Activated CD4-positive, alpha-beta memory T cell treated with anti-CD3 and anti-CD28 coated beads for 36 hours (primary cell): ENCODE results near the gene CCDC24. TPM values are rescaled to one million over a fixed set of nuclear protein-coding genes. Genes with fewer than 3 reads are reported as not detected.
A peak's percentile ranks its signal among the peaks of the same experiment; 100 is the strongest.

ENCODE experiments used
- CTCF ChIA-PET: fragments of 350-600 bp; sonication (Branson Sonifier 250); formaldehyde crosslinking; loops from one replicate; lab custom pipeline; 2021; ENCODE audit warnings: antibody characterized with exemption, inconsistent platforms; lab: Charles Lee
- POLR2A ChIA-PET: fragments of 350-600 bp; sonication (Branson Sonifier 250); formaldehyde crosslinking; loops from one replicate; lab custom pipeline; 2021; ENCODE audit warnings: antibody characterized with exemption; lab: Charles Lee
- DNase-seq: peaks from one replicate; pipeline ENCODE4 v3.0.0-alpha.2; 2020
- H3K27ac Mint-ChIP-seq: one replicate; pipeline ENCODE4 v1.8.0; 2021; ENCODE audit warnings: mixed read lengths
- H3K27me3 Mint-ChIP-seq: one replicate; pipeline ENCODE4 v1.8.0; 2021; ENCODE audit warnings: mixed read lengths
- H3K36me3 Mint-ChIP-seq: one replicate; pipeline ENCODE4 v1.8.0; 2021; ENCODE audit warnings: mixed read lengths
- H3K4me1 Mint-ChIP-seq: one replicate; pipeline ENCODE4 v1.8.0; 2021; ENCODE audit warnings: low read depth, mixed read lengths
- H3K4me3 Mint-ChIP-seq: one replicate; pipeline ENCODE4 v1.8.0; 2021; ENCODE audit warnings: mild to moderate bottlenecking, mixed read lengths
- H3K9me3 Mint-ChIP-seq: one replicate; pipeline ENCODE4 v1.8.0; 2021; ENCODE audit warnings: mixed read lengths
- intact Hi-C: fragments of 100-400 bp; cut with micrococcal nuclease; formaldehyde crosslinking; loops from one replicate; pipeline ENCODE4 v1.15.1; 2023
- total RNA-seq, 2 experiments: library from RNA; stranded (reverse); gene quantifications; one replicate each; pipeline ENCODE4 v1.2.3, GENCODE V29; 2021

CCDC24 gene
- total RNA-seq, 2 experiments from 2014 or later: 2.7 to 2.8 TPM

DNA sequence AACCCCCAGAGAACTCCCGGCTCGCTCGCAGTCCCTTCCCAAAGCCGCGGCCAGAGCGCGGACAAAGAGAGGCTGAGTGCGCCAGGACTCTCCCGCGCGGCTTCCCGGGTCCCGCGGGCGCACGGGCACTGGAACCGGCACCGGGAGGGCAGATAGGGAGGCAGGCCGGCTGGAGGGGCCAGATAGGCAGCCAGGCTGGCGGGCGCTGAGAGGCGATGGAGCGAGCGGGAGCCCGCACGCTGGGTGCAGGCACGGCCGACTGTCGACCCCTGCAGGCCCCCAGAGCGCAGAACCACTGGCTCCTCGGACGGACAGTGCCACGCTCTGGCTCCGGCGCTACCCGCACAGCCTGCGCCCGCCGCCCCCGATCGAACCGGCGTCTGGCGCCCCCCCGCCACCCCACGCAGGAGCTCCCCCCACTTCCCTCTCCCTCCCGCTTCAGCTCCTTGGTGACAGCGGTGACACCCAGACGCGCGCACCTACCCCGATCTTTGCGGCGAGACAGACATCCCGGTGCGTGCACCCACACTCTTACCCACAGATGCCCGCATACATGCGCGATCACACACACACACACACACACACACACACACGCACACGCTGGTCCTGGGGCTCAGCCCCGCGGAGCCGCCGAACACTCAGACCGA is 39.3 kb downstream of the CCDC24 start:
- peak overlapping the region; percentile 84 for H3K4me3 Mint-ChIP-seq
- POLR2A ChIA-PET: interaction anchor here (1.0 to 1.5 kb wide), 4 partner anchors 17 to 380 kb away, joined by 3 to 4 read pairs (median 4); partner anchors contain the start of genes KDM4A and ST3GAL3
- no peaks in the 10 kb centered on the region for H3K36me3 Mint-ChIP-seq
- H3K9me3 Mint-ChIP-seq: no peaks in the 10 kb centered on the region
- H3K4me1 Mint-ChIP-seq: peaks cover 13% of the 10 kb centered on the region
- DNase-seq: peak; percentile 57
- peak overlapping the region; percentile 76 for H3K27ac Mint-ChIP-seq
- no peaks in the 10 kb centered on the region for H3K27me3 Mint-ChIP-seq
- intact Hi-C loops: loop anchor here (1.0 to 10.0 kb wide), 5 partner anchors 16 to 576 kb away; partner anchors contain the start of genes CCDC24, HYI, IPO13 and ST3GAL3
- CTCF ChIA-PET: interaction anchor here (0.8 to 7.9 kb wide), 4 partner anchors 17 to 96 kb away, joined by 4 to 123 read pairs (median 40); no protein-coding TSS in a partner anchor

DNA sequence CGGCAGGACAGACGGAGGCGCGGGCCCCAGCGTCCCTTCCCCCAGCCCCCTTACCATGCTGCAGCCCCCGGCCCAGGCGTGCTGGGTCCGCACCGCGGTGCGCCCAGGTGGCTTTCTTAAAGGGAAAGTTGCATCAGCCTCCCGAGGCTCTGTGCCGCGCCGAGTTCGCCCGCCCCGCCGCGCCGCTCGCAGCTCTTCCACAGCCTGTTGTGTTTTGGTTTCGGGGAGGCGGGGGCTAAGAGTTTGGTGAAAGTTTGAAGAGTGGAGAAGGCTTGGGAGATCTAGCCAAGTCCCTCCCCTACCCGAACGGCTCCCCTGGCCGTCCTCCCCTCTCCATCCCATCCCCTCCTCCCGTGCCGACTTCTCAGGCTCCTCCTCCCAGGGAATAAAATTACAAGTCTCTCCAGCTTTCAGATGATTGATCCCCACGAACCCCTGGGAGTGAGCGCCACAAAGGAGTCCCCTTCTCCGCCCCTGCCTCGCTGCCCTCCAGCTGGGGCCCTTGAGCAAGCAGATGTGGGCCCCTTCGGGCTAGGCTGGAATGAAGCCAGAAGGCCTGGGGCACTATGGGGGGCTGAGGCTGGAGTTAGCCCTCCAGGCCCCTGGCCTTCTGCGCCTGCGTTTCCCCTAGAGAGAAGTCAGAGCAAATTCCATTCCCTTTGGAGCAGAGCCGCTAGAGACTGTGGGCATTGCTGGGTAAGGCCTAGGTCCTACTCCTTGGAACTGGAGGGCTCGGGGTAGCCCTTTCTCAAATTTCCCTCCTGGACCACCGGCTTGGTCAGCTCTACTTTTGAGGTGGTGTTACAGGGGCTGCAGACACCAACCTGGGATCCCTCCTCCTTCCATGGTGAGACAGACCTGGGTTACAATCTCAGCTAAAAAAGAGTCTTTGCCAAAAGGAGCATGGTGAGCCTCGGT is 40.1 kb downstream of the CCDC24 start, which contains the start of gene SLC6A9:
Gene SLC6A9, minus strand, starts transcription at position 211 of the 918 bp plus-strand sequence. CDS start 7,185 bp downstream, outside the sequence.
- POLR2A ChIA-PET: interaction anchor here (1.1 to 1.6 kb wide), 4 partner anchors 17 to 601 kb away, joined by 3 to 4 read pairs (median 4); partner anchors contain the start of gene KDM4A
- intact Hi-C loops: loop anchor here (2.0 to 10.0 kb wide), 4 partner anchors 15 to 577 kb away; partner anchors contain the start of genes CCDC24, HYI and ST3GAL3
- H3K27ac Mint-ChIP-seq: peak within 1 kb of the TSS; percentile 76
- no peaks in the 10 kb centered on the region for H3K27me3 Mint-ChIP-seq
- H3K36me3 Mint-ChIP-seq: no peaks in the 10 kb centered on the region
- DNase-seq: peak; percentile 63
- peaks cover 13% of the 10 kb centered on the region for H3K4me1 Mint-ChIP-seq
- no peaks in the 10 kb centered on the region for H3K9me3 Mint-ChIP-seq
- H3K4me3 Mint-ChIP-seq: peak within 1 kb of the TSS; percentile 84
- CTCF ChIA-PET: interaction anchor here (1.0 to 7.9 kb wide), 3 partner anchors 16 to 97 kb away, joined by 4 to 123 read pairs (median 75); no protein-coding TSS in a partner anchor

- Mint-ChIP-seq H3K9me3 (no peaks in the 10 kb centered on the region), H3K27me3 (no peaks in the 10 kb centered on the region), H3K36me3 (no peaks in the 10 kb centered on the region), H3K27ac (no peak overlapping the region), H3K4me3 (peak overlapping the region; percentile 84), H3K4me1 (peaks cover 14% of the 10 kb centered on the region)
- DNase-seq: no peak
- intact Hi-C loops: loop anchor here (5.0 to 10.0 kb wide), 2 partner anchors 40 to 577 kb away; partner anchors contain the start of genes CCDC24 and HYI
- CTCF ChIA-PET: interaction anchor here (0.7 to 7.9 kb wide), 4 partner anchors 16 to 353 kb away, joined by 3 to 123 read pairs (median 40); no protein-coding TSS in a partner anchor
- POLR2A ChIA-PET: interaction anchor here (1.1 to 1.6 kb wide), 3 partner anchors 16 to 600 kb away, joined by 3 to 4 read pairs (median 3); partner anchors contain the start of gene KDM4A
Observed at GRCh38 chr1:44032170-44032790, 40.9 kb downstream of the CCDC24 start.

- POLR2A ChIA-PET: interaction anchor here (1.6 kb wide), 1 partner anchor 599 kb away, joined by 4 read pairs; no protein-coding TSS in a partner anchor
- CTCF ChIA-PET: interaction anchor here (1.5 to 7.9 kb wide), 3 partner anchors 15 to 270 kb away, joined by 6 to 123 read pairs (median 75); no protein-coding TSS in a partner anchor
- DNase-seq: no peak
- Mint-ChIP-seq H3K36me3 (no peaks in the 10 kb centered on the region), H3K4me3 (no peak overlapping the region), H3K4me1 (peaks cover 14% of the 10 kb centered on the region), H3K27me3 (no peaks in the 10 kb centered on the region), H3K27ac (no peak overlapping the region), H3K9me3 (no peaks in the 10 kb centered on the region)
- intact Hi-C loops: loop anchor here (5.0 to 10.0 kb wide), 2 partner anchors 41 to 578 kb away; partner anchors contain the start of genes CCDC24 and HYI
Observed at GRCh38 chr1:44033041-44033575, 41.7 kb downstream of the CCDC24 start.

DNA sequence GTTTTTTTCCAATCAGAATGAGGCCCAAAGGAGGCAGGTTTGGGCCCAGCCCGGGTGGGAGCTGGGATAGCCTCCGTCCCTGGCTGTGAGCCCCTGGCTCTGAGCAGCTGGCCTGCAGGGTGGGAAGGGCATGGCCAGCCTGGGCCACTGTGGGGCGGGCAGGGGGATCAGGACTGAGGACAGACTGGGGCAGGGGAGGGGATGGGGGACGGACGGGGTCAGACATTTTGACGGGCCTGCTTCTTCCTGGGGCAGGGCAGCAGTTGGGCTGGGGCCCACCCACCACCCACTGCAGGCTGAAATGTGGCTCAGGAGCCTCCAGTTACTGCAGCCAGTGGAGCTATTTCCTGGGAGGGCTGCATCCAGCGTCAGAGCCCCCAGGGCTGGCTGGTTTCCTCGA is 42.4 kb downstream of the CCDC24 start:
- Mint-ChIP-seq H3K4me1 (peaks cover 11% of the 10 kb centered on the region), H3K36me3 (no peaks in the 10 kb centered on the region), H3K9me3 (no peaks in the 10 kb centered on the region), H3K27ac (no peak overlapping the region), H3K4me3 (no peak overlapping the region), H3K27me3 (no peaks in the 10 kb centered on the region)
- intact Hi-C loops: loop anchor here (5.0 to 10.0 kb wide), 2 partner anchors 41 to 579 kb away; partner anchors contain the start of genes CCDC24 and HYI
- ChIA-PET POLR2A (no interaction called here), CTCF (interaction anchor here (1.5 to 7.9 kb wide), 3 partner anchors 14 to 270 kb away, joined by 6 to 123 read pairs (median 75); no protein-coding TSS in a partner anchor)
- no peak for DNase-seq

GRCh38 chr1:44034423-44034822 is 43.0 kb downstream of the CCDC24 start:
- H3K4me3 Mint-ChIP-seq: no peak overlapping the region
- no peak for DNase-seq
- ChIA-PET POLR2A (no interaction called here), CTCF (interaction anchor here (0.6 to 7.9 kb wide), 6 partner anchors 13 to 271 kb away, joined by 3 to 123 read pairs (median 16); no protein-coding TSS in a partner anchor)
- no peaks in the 10 kb centered on the region for H3K27me3 Mint-ChIP-seq
- H3K4me1 Mint-ChIP-seq: peaks cover 6% of the 10 kb centered on the region
- intact Hi-C loops: loop anchor here (5.0 to 10.0 kb wide), 2 partner anchors 42 to 580 kb away; partner anchors contain the start of genes CCDC24 and HYI
- H3K36me3 Mint-ChIP-seq: no peaks in the 10 kb centered on the region
- no peak overlapping the region for H3K27ac Mint-ChIP-seq
- no peaks in the 10 kb centered on the region for H3K9me3 Mint-ChIP-seq

GRCh38 chr1:44034976-44035716 is 43.7 kb downstream of the CCDC24 start:
- intact Hi-C loops: loop anchor here (5.0 to 10.0 kb wide), 2 partner anchors 43 to 580 kb away; partner anchors contain the start of genes CCDC24 and HYI
- DNase-seq: no peak
- Mint-ChIP-seq H3K4me3 (no peak overlapping the region), H3K4me1 (peaks cover 2% of the 10 kb centered on the region), H3K36me3 (no peaks in the 10 kb centered on the region), H3K27ac (no peak overlapping the region), H3K27me3 (no peaks in the 10 kb centered on the region), H3K9me3 (no peaks in the 10 kb centered on the region)
- ChIA-PET CTCF (interaction anchor here (0.6 to 7.9 kb wide), 13 partner anchors 13 to 505 kb away, joined by 3 to 123 read pairs (median 7); partner anchors contain the start of genes CCDC24 and PTPRF), POLR2A (no interaction called here)

GRCh38 chr1:44035726-44036408 is 44.5 kb downstream of the CCDC24 start:
- Mint-ChIP-seq H3K4me3 (no peak overlapping the region), H3K27ac (no peak overlapping the region), H3K27me3 (no peaks in the 10 kb centered on the region), H3K36me3 (no peaks in the 10 kb centered on the region), H3K9me3 (no peaks in the 10 kb centered on the region), H3K4me1 (peaks cover 2% of the 10 kb centered on the region)
- ChIA-PET POLR2A (no interaction called here), CTCF (interaction anchor here (0.6 to 7.9 kb wide), 18 partner anchors 12 to 523 kb away, joined by 3 to 123 read pairs (median 7); partner anchors contain the start of genes CCDC24, IPO13 and PTPRF)
- DNase-seq: no peak
- intact Hi-C loops: loop anchor here (1.0 to 10.0 kb wide), 2 partner anchors 31 to 581 kb away; partner anchors contain the start of gene HYI

DNA sequence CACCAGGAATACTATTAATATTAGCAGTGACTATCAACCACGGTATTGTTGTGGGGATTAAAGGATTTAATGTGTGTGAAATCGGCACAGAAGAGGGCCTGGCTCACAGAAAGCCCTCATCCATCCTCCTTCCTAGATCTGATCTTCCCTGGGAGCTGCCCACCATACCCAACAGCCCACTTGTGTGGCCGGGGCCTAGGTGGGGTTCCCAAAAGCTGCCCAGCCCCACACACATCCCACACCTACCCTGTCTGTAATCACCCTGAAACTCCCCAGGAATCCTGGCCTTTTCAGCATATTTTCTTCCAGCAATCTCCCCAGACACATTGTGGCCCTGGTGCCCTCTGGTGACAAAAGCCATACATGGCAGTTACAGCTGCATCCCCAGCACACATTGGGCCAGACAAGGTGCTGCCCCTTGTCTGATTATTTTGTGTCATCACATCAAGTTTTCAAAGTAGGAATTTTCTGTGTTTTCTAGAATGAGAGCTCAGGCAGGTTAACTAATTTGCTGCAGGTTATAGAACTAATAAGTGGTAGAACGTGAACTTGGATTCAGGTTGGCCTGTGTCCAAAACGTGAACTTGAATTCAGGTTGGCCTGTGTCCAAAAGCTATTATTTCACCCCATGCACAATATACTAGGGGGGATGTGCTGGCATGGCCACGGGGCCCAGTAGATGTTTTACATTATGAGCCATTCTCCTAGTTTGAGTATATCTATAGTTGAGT is 45.2 kb downstream of the CCDC24 start:
- no peaks in the 10 kb centered on the region for H3K27me3 Mint-ChIP-seq
- H3K4me3 Mint-ChIP-seq: no peak overlapping the region
- POLR2A ChIA-PET: no interaction called here
- H3K4me1 Mint-ChIP-seq: peaks cover 2% of the 10 kb centered on the region
- no peaks in the 10 kb centered on the region for H3K9me3 Mint-ChIP-seq
- CTCF ChIA-PET: interaction anchor here (0.7 to 7.9 kb wide), 23 partner anchors 11 to 524 kb away, joined by 3 to 123 read pairs (median 5); partner anchors contain the start of genes CCDC24, IPO13 and PTPRF
- no peaks in the 10 kb centered on the region for H3K36me3 Mint-ChIP-seq
- intact Hi-C loops: loop anchor here (1.0 to 10.0 kb wide), 2 partner anchors 31 to 582 kb away; partner anchors contain the start of gene HYI
- peak; percentile 81 for DNase-seq
- no peak overlapping the region for H3K27ac Mint-ChIP-seq
